AG08395 (cell line): ENCODE measurements around the gene RAD21L1.
"Not testable (repeated sequence)": the region's sequence is repeated elsewhere in the genome, so short reads cannot be mapped to it uniquely, and the experiment has no call there.

Experiments used
- DNase-seq: peaks from one replicate; pipeline ENCODE4 v3.0.0; 2012; ENCODE audit warnings: mixed read lengths, low spot score

The RAD21L1 gene

GRCh38 chr20:1199964-1200363 lies 25.9 kb upstream of the RAD21L1 start:
- no peak for DNase-seq

- DNase-seq = no peak
Observed at GRCh38 chr20:1202762-1203504, 22.9 kb upstream of the RAD21L1 start, which contains the start of gene C20orf202. Gene C20orf202, plus strand, starts transcription at chr20:1203454. Its CDS starts 132 bp downstream, at chr20:1203586.

DNA sequence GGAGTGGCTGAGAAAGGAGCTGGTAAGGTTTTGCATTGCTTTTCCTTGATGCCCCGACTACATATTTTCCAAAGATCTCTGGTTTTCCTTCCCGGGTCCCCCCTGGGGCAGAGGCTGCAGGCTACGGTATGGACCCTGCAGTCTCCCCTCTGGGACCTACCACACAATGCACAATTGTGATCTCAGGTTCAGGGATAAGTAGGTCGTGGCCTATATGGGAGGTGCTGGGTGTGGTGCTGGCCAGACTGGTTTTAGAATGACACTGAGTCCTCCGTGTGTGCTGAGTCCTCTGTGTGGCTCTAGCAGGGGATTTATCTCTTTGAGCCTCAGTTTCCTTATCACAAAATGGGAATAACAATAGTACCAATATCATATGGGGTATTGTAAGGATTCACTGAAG lies 22.2 kb upstream of the RAD21L1 start:
- DNase-seq = no peak

- no peak for DNase-seq
Observed at GRCh38 chr20:1204113-1204512, 21.7 kb upstream of the RAD21L1 start.

DNA sequence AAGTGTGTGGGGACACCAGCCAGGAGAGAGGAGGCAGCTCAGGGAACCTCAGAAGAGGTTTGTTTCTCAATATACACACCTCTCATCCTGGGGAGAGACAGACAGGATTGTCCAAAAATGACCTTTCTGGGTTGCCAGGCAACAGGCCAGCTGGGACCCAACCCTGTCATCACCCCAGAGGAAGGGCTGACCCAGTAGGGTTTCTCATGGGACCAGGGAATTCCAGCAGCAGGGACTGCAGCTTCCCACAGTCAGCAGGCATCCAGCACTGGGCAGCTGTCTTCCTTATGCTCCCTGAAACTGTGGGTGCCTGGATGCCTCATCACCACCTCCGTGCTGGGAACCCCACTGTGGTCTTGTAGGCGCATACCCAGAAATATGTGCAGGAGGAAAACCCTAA lies 21.3 kb upstream of the RAD21L1 start:
- no peak for DNase-seq

DNA sequence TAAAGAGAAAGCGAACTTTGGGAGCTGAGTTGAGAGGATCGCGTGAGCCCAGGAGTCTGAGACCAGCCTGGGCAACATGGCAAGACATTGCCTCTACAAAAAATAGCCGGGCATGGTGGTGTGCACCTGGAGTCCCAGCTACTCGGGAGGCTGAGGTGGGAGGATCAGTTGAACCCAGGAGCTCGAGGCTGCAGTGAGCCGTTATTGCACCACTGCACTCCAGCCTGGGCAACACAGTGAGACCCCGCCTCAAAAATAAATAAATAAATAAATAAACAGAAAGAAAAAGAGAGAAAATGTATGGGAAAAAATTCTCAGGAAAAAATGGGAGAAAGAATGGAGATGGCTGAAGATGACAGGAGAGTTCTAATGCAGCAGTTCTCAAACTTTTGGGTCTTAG lies 20.0 kb upstream of the RAD21L1 start:
- no peak for DNase-seq

DNA sequence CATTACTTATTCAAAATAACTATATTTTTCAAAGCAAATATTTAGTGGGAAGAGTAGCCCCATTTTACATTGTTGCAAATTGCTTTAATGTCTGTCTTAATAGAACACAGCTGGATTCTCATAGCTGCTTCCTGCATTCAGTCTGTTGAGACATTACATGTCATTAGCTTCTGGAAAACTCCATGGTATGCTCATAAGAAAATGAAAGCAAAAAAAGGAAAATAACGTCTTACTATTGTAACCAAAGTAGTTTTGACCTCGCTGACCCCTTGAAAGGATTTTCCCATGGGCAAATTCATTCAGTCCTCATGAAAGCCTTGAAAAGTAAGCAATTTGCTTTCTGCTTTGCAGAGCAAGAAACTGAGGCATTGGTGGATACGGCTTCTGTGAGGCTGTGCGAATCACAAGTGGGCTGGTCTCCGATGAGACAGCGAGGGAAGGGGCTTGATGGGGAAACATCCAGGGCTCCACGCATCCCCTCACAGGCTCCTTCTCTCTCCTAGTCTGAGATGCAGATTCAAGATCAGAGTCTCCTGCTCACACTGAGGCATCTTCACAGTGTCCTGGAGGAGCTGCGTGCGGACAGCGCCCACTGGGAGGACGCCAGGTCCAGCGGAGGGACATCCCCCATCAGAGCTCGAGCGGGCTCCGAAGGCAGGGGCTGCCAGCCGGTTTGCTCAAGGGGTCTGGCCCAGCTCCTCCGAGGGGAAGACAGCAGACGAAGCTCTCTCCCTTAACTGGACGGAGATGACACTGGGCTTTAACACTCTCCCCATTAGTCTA lies 19.3 kb upstream of the RAD21L1 start:
- no peak for DNase-seq

GRCh38 chr20:1207293-1207878 lies 18.5 kb upstream of the RAD21L1 start:
- DNase-seq = no peak

DNA sequence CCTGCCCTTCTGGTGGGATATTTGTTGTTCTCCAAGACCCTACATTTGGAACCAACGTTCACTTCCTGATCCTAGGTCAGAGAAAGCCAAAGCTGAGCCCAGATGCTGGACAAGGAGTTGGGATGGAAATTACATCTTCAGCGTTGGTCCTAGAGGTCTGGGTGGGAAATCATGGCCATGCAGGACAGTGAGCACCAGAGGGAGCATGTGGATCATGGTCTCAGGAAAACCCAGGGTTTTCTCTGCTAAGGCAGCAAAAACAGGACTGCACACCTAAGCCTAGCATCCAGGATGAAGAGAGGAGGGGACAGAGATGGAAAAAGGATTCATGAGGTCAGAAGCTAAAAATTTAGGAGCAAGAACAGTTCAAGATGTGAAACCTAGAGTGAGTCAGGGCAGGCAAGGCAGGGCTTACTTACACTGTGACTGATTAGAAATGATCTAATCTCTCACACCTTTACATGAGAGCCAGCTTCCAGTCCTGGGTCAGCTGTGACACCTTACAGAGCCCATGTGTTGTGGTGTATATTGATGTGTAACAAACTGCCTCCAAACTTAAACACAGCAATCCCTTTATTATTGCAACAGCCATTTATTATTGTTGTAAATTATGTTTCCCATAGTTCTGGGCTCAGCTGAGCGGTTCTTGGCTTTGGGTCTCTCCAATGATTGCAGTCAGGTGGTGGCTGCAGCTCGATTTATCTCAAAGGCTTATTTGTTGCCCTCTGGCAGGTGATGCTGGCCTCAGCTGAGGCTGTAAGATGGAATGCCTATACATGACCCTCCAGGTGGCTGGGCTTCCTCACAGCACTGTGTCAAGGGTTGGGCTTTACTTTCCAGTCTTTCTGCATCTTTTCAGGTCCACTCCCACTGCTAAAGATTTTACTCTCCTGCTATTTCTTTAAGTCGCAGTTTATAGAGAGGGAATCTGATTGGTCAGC lies 16.1 kb upstream of the RAD21L1 start:
- no peak for DNase-seq

- no peak for DNase-seq
Observed at GRCh38 chr20:1210501-1210900, 15.3 kb upstream of the RAD21L1 start.

DNA sequence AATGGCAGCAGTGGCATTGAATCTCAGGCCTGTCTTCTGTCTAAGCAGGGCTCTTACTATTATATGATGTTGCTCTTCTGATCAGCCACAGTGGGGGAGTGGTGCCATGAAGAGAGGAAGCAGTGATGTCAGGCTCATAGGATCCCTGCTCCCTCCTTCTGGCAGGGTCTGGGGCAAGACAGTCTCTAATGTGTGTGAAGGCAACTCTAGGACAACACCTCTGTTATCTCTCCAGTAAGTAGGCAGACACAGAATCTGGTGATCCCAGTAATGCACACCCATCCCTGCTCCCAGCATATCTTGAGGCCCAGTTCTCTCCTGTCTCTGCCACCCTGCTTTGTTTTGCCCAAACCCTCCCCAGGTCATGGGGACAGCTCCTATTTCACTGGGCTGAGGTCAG lies 13.8 kb upstream of the RAD21L1 start:
- no peak for DNase-seq

DNA sequence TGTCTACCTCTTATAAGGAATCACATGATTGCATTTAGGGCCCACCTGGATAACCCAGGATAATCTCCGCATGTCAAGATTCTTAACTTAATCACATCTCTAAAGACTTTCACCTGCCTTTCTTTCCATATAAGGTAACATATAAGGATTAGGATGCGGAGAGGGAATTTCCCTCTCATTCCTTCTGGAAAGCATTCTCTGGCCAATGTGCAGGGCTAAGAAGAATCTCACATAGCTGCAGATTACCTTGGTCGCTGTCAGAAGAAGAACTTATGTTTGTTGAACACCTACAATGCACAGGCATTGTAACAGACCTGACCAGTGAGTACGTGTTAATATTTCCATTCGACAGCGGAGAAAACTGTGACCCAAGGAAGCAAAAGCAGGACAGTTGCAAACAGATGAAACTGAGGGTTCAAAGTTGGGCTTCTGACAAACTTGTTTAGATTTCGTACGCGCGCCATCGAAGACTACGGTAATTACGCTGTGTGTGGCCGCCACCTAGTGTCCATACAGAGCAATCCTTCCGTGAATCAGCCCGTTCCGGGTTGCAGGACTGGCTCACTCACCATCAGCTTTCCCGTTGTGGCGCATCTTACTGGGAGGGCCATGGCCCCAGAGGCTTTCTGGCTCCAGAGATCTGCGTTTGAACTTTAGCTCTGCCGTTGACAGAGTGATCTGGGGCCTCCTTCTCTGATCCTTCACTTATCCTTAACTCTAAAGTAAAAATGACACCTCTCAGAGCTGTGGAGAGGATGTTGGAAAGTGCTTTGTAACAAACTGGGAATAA lies 13.0 kb upstream of the RAD21L1 start:
- peak; percentile 79 for DNase-seq

GRCh38 chr20:1214838-1215261 lies 11.0 kb upstream of the RAD21L1 start:
- DNase-seq = no peak

DNA sequence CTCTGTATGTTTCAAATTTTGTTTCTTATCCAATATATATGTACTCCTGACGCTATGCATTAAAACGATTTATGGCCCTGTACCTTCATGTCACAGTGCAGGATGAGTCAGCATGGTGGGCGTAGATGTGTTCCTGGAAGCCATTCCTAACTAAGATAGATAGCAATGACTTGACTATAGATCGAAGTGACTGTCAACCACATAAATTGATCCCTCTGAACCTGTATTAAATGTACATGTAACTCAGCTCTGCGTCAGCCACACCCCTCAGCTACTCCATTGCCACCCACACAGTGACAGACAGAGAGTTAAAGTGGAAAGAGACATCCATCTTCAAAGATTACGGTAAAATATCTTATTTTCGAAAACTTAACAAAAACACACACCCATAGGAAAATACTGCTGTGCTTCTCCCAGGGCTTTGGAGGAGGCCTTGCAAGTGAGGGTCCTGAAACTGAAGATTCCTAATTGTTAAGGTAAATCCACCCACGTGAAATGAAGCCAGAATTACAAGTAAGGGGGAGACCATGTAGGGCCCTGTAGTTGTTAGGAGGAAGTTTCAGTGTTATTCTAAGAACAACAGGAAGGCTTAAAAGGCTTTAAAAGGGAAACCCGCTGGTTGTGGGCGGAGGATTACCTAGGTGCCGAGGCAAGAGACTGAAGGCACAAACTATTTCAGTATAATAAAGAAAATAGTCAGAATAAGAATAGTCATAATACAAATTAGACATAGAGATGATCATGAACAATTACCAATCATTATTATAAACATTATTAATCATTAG lies 10.3 kb upstream of the RAD21L1 start:
- no peak for DNase-seq

DNA sequence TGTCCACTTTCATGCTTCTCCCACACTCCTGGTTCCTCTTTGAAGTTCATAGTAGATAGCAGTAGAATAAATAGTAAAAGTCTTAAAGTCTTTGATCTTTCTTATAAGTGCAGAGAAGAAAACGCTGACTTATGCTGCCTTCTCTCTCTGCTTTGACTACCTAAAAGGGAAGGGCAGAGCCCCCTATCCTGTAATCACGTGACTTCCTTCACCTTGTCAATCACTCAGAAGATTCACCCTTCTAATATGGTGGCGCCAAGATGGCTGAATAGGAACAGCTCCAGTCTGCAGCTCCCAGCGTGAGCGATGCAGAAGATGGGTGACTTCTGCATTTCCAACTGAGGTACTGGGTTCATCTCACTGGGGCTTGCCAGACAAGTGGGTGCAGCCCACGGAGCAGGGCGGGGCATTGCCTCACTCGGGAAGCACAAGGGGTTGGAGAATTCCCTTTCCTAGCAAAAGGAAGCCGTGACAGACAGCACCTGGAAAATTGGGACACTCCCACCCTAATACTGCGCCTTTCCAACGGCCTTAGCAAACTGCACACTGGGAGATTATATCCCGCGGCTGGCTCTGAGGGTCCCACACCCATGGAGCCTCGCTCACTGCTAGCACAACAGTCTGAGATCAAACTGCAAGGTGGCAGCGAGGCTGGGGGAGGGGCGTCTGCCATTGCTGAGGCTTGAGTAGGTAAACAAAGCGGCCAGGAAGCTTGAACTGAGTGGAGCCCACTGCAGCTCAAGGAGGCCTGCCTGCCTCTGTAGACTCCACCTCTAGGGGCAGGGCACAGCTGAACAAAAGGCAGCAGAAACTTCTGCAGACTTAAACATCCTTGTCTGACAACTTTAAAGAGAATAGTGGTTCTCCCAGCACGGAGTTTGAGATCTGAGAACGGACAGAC lies 9.1 kb upstream of the RAD21L1 start:
- not testable (repeated sequence) for DNase-seq

- DNase-seq = not testable (repeated sequence)
Observed at GRCh38 chr20:1222750-1223149, 3.1 kb upstream of the RAD21L1 start.

DNA sequence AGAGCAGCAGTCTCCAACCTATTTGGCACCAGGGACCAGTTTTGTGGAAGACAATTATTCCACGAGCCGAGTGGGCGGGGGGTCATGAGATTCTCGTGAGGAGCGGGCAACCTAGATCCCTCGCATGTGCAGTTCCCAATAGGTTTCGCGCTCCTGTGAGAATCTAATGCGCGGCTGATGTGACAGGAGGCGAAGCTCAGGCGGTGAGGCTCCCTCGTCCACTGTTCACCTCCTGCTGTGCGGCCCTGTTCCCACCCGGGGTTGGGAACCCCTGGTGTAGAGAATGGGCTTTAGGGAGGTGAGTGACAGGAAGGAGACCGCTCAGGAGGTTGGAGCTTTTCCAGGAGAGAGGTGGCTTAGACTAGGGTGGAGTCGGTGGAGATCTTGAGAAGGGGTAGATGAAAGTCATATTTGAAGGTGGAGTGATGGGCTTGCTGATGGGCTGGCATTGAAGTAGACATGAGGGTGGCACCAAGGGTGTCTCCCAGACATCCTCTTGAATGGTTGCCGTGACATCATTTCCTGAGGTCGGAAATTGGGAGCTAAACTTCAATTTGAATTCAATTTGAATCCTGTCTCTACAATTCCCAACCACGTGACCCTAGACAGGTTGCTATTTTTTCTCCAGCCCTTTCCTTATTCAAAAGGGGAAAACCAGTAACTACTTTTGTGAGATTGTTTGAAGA lies 1.5 kb upstream of the RAD21L1 start:
- no peak for DNase-seq

GRCh38 chr20:1225263-1225782 lies 521 bp upstream of the RAD21L1 start:
- DNase-seq = no peak
